KOPT-K1 (cell line): ENCODE data around the gene SP3.
A peak's percentile ranks its signal among the peaks of the same experiment; 100 is the strongest.

Experiments
- H3K27ac ChIP-seq: fragments of 200-600 bp; sonication (generic); 2 replicates; pipeline ENCODE4 v1.5.1; 2016; ENCODE audit warnings: antibody characterized with exemption, mild to moderate bottlenecking, low read depth, low read length; ENCODE audit not compliant: poor library complexity, severe bottlenecking
- H3K36me3 ChIP-seq: fragments of 200-600 bp; sonication (generic); 2 replicates; pipeline ENCODE4 v1.5.1; 2017; ENCODE audit warnings: antibody characterized with exemption, mild to moderate bottlenecking, low read length, moderate library complexity; ENCODE audit not compliant: insufficient read depth
- H3K9me3 ChIP-seq: fragments of 200-600 bp; sonication (generic); 2 replicates; pipeline ENCODE4 v1.5.1; 2017; ENCODE audit warnings: antibody characterized with exemption, low read length, mild to moderate bottlenecking; ENCODE audit not compliant: insufficient read depth, poor library complexity, severe bottlenecking

Gene SP3

DNA sequence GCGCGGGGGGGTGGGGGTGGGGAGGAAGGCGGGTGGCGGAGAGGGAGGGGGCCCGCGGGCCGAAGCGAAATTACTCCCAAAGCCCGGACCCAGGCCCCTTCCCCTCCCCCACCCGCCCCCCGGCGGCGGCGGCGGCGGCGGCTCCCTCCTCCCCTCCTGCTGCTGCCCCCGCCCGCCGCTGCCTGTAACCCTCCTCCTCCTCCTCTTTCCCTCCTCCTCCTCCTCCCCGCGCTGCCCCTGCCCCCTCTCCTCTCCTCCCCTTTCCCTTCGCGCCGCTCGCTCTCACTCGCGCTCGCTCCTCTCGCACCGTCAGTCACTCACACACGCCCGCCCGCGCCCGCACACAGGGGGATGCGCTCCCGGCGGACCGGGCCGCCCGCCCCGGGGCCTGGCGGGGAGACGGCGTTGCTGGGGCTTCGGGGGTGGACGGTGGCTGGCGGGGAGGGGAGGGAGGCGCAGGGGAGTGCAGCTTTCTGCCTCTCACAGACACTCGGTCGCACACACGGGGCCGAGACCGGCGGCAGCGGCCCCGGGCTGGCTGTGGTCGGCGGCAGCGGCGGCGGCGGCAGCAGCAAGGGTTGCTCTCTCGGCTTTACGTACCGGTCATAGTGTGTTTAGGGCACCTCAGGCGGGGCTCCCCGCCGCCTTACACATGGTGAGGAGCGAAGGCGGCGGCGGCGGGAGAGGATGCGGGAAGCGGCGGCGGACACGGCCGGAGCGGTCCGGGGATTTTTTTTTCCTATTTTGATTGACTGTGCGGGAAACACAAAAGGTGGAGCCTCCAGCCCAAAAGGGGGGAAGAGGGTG, 405 bp downstream of the SP3 start:
- H3K27ac ChIP-seq: peak overlapping the region; percentile 100
- no peaks in the 10 kb centered on the region for H3K9me3 ChIP-seq
- H3K36me3 ChIP-seq: peaks cover 21% of the 10 kb centered on the region

DNA sequence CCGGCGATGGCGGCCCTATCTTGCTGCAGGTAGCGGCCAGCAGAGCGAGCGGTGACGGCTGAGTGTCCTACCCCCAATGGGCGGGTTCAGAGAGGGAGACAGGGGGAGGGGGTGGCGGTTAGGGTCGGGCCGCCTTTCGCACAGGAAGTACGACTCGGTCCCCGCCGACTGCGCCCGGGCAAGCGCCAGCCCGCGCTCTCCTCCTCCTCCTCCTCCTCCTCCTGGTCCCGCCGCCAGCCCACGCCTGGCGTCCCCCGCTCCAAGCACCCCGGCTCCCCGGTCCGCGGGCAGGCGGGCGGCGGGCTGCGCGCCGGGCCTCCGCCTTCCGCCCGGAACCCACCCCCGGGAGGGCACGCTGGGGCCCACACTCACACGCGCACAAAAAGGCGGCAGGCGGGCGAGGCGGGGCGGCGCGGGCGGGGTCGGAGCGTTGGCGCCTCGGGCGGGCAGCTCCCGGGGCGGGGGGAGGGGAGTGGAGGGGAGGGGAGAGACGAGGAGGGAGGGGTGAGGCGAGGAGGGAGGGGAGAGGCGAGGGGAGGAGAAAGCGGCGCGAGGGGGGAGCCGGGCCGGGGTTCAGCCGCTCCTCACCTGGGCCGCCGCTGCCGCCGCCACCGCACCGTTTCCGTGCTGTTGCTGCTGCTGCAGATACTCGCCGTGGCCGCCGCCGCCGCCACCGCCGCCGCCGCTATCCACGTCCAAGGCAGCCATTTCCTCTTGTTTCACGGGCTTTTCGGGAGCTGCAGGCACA, 1.2 kb downstream of the SP3 start:
- Histone ChIP-seq H3K27ac (peak overlapping the region; percentile 100), H3K9me3 (no peaks in the 10 kb centered on the region), H3K36me3 (peaks cover 29% of the 10 kb centered on the region)

DNA sequence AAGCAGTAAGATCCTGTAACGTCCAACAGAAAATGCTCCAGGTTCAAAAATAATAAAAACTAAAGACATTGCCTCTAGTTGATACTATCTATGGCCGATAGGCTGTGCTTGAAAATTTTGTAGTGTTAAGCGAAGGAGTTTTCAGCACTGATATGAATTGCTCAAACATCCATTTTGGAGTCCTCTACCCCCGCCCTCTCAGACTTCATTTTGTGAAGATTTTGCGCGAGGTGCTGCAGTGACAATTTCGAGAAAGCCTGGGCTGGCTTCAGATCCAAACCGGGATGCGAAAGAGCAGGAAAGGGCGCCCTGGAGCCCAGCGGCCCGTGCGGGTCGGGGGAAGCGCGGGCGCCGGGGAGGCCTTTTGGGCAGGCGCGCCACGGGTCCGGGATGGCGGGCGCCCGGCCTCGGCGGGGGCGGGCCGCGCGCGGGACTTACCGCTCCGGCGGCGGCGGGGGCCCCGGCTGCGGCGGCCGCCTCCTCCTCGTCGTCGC, 1.8 kb downstream of the SP3 start:
- peaks cover 30% of the 10 kb centered on the region for H3K36me3 ChIP-seq
- peak overlapping the region; percentile 100 for H3K27ac ChIP-seq
- H3K9me3 ChIP-seq: no peaks in the 10 kb centered on the region

DNA sequence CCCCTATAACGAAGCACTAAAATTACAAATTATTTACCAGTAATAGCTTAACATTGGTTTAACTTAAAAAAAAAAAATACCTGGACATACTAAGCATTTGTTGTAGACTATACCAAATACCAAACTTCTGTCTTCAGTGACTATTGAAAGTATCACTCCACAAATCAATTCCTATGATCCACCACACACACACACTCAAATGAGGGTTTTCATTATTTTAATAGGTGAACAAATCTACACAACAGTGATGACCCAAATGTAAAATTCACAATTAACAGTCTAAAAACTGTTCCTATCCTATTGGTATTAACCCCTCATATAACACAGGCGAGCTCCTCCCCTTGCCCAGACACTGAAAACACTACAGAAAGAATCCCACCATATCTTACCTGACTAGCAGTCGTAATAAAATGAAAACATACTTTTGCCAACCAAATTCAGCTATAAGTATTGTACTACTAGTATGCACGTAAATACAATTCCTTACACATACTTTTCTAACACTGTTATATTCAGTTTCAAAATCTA, 2.5 kb downstream of the SP3 start:
- H3K27ac ChIP-seq: peak overlapping the region; percentile 100
- no peaks in the 10 kb centered on the region for H3K9me3 ChIP-seq
- peaks cover 31% of the 10 kb centered on the region for H3K36me3 ChIP-seq

DNA sequence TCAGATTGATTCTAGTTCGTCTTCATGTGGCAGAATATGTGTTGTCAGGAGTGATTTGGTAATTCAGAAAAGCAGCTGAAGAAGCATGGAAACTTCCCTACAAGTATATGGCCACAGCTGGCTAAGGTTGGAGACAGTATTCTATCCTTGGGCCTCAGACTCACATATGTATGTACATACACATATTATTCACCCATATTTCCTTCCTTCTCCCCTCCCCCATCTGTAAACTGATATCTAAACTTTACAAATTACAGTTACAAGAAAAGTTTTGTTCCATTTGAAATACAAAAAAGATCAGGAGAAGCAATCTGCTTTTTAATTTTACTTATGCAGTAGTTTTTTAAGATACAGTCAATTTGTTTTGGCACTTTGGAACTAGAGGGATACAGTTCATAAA, 3.1 kb downstream of the SP3 start:
- Histone ChIP-seq H3K27ac (peak overlapping the region; percentile 100), H3K36me3 (peaks cover 37% of the 10 kb centered on the region), H3K9me3 (no peaks in the 10 kb centered on the region)

DNA sequence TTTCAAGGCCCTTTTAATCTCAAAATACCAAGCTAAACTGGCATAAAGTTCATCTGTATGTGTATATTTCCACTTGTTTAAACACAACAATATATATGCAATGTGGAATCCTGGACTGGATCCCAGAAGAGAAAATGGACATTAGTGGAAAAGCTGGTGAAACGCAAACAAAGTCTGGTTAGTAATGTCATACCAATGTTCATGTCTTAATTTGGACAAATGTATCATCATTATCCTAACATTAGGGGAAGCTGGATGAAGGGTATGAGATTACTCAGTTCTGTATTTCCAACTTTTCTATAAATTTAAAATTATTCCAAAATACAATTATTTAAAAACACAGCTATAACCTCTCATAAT, 3.8 kb downstream of the SP3 start:
- H3K36me3 ChIP-seq: peaks cover 44% of the 10 kb centered on the region
- H3K9me3 ChIP-seq: no peaks in the 10 kb centered on the region
- H3K27ac ChIP-seq: no peak overlapping the region

DNA sequence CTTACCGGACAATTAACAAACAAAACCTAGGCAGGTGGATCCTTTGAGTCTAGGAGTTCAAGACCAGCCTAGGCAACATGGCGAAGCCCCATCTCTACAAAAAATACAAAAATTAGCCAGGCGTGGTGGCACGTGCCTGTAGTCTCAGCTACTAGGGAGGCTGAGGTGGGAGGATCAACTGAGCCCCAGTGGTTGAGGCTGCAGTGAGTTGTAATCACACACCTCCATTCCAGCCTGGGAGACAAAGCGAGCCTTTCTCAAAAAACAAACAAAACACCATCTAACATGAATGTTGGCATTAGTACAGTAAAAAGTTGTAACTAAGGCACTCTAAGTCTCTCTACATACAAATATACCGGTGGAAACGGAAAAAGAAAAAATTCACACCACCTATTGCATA, 5.3 kb downstream of the SP3 start:
- Histone ChIP-seq H3K9me3 (no peaks in the 10 kb centered on the region), H3K36me3 (peaks cover 58% of the 10 kb centered on the region), H3K27ac (no peak overlapping the region)

DNA sequence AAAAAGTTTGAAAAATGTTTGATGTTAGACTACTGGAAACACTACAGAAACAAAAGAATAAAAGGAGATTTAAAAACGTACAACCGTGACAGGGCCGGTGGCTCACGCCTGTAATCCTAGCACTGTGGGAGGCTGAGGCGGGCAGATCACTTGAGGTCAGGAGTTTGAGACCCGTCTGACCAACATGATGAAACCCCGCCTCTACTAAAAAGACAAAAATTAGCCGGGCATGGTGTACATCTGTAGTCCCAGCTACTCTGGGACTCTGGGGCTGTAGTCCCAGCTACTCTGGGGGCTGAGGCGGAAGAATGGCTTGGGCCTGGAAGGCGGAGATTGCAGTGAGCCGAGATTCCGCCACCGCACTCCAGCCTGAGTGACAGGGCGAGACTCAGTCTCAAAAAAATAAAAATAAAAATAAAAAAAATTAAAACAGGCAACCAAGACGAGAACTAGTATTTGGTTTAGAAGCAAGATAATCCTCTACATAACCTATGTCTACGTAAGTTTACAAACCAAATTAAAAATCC, 5.8 kb downstream of the SP3 start:
- Histone ChIP-seq H3K36me3 (peaks cover 63% of the 10 kb centered on the region), H3K27ac (no peak overlapping the region), H3K9me3 (no peaks in the 10 kb centered on the region)

DNA sequence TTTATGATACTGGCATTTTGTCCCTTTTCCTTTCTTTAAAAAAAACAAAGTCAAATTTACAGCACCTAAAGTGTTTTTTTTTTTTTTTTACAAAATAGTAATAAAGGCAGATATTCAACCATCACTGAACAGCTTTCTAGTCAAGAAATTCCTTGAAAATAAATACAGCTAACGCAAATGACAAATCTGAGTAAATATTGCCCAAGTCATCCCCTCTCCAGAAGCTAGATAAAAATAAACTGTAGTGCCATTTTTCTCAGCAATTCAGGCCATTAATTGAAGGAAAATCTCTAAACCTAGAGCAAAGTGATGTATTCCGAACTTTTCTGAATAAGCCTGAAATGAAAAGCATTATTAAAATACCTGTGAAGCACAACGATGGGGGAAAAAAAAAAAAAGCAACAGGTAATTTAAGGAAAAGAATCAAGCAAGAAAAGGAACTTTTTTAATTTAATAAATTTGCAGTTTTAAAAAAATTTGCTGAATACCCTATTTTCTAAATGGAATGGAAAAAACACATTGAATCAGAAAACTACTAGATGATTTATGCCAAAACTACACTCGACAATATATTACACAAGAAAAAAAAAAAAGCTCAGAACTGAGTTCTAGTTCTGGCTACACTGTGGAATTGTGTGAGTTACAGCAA, 6.9 kb downstream of the SP3 start:
- H3K9me3 ChIP-seq: no peaks in the 10 kb centered on the region
- no peak overlapping the region for H3K27ac ChIP-seq
- peaks cover 74% of the 10 kb centered on the region for H3K36me3 ChIP-seq

DNA sequence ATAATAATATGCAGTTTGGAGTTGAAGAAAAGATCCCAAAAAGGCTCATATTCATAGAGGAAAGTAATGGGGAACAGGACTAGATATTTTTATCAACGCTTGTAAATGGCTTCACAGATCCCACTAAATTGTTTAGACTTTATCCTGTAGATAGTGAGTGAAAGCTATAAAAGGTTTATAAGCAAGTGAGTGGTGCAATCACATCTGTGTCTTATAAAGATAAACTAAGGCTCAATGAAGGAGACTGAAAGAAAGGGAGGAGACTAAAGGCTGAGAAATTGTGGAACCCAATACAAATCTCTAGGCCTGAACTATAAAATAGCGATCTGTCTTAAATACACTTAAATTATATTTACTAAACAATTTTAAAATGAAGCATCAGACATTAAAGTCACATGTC, 7.7 kb downstream of the SP3 start:
- no peaks in the 10 kb centered on the region for H3K9me3 ChIP-seq
- H3K36me3 ChIP-seq: peaks cover 82% of the 10 kb centered on the region

DNA sequence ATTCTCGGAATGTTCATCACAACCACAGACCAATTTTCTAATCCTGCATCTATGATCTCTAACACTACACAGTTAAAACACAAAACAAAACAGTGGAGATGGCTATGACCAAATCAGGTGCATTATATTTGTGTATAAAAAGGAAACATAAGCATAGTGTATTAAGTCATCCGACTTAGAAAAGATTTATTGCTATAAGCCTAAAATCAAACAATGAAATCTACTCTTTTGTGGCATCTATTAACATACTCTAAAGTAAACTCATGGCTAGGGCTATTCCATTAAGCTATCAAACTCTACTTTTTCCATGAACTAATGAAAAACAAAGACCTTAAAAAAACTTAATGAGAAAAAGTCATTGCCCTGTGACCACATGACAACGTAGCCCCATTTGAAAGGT, 8.7 kb downstream of the SP3 start:
- no peak overlapping the region for H3K27ac ChIP-seq

More for the DNA sequence above, 7.7 kb downstream of the SP3 start:
- H3K27ac ChIP-seq: no peak overlapping the region

DNA sequence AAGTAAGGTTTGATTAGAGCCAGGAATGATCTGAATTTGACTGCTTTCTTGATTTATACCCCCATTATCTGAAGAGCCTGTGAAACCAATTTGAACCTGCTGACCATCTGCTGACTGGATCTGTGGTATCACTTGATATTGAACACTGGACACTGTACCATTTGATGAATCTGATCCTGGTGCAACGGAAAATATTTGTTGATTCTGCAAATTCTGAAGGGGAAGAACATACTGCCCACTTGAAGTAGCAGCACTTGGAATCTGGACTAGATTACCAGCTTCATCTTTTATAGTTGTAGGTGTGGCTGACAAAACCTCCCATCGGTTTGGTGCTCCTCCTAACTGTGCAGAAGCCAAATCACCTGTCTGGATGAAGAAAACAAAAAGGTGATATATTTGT, 9.3 kb downstream of the SP3 start:
- Histone ChIP-seq H3K9me3 (no peaks in the 10 kb centered on the region), H3K36me3 (peaks cover 88% of the 10 kb centered on the region), H3K27ac (no peak overlapping the region)

More for the DNA sequence above, 8.7 kb downstream of the SP3 start:
- peaks cover 88% of the 10 kb centered on the region for H3K36me3 ChIP-seq
- H3K9me3 ChIP-seq: no peaks in the 10 kb centered on the region

DNA sequence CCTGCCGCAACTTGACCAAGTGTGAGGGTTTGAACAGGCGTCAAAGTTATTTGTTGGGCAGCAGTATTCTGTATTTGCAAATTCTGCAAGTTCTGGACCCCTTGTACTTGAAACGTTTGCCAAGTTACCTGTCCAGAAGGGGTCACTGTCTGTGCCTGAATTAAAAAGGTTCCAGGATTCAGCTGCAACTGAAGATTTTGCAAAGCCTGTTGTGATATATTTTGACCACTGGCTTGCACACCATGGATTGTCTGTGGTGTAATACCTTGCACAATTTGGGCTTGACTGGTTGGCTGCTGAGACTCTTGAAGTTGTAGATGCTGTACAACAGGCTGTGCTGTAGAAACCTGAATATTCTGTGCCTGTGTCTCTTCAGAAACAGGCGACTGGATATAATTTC, 10.2 kb downstream of the SP3 start:
- H3K27ac ChIP-seq: no peak overlapping the region
- peaks cover 89% of the 10 kb centered on the region for H3K36me3 ChIP-seq
- no peaks in the 10 kb centered on the region for H3K9me3 ChIP-seq

DNA sequence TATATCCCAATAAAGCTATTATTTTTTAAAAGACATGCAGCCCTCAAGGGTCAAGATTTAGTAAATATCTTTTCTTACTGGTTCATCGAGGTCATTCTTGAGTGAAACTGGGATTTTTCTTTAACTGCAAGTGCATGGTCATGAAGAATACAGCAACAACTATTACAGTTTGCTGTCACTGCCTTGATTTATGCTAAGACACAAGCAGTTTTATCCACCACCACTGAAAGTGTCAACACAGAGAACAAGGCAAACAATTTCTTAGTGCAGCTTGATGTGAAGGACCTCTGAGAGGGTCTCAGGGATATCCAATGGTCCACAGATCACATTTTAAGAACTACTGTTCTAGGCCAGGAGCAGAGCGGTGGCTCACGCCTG, 12.1 kb downstream of the SP3 start:
- Histone ChIP-seq H3K36me3 (peaks cover 96% of the 10 kb centered on the region), H3K9me3 (no peaks in the 10 kb centered on the region)

More for the DNA sequence above, 12.1 kb downstream of the SP3 start:
- H3K27ac ChIP-seq: no peak overlapping the region
